ENCODE data around the gene ZNF474.

Gene ZNF474

GRCh38 chr5:122169350-122170103 lies 40.2 kb downstream of the ZNF474 start:
- Histone ChIP-seq H3K36me3 (ENCODE audit: control insufficient read depth in 2 of 2, insufficient read depth in 1 of 2, low read length in 2 of 2) (no peaks in the 10 kb centered on the region), H3K9me3 (ENCODE audit: control insufficient read depth, insufficient read depth, low read depth, low read length) (no peaks in the 10 kb centered on the region), H3K4me3 (ENCODE audit: low read depth, low read length) (no peak overlapping the region), H3K27ac (ENCODE audit: extremely low read depth, low read depth, low read length) (no peak overlapping the region), H3K4me1 (ENCODE audit: control insufficient read depth, insufficient read depth, low read length) (no peaks in the 10 kb centered on the region)
- POLR2A ChIA-PET, result no interaction called here
- CTCF ChIA-PET, result interaction anchor here (0.6 to 1.5 kb wide), 3 partner anchors 12 to 1343 kb away, joined by 3 to 5 read pairs (median 4); no protein-coding TSS in a partner anchor
- TF ChIP-seq, protein P1, sequence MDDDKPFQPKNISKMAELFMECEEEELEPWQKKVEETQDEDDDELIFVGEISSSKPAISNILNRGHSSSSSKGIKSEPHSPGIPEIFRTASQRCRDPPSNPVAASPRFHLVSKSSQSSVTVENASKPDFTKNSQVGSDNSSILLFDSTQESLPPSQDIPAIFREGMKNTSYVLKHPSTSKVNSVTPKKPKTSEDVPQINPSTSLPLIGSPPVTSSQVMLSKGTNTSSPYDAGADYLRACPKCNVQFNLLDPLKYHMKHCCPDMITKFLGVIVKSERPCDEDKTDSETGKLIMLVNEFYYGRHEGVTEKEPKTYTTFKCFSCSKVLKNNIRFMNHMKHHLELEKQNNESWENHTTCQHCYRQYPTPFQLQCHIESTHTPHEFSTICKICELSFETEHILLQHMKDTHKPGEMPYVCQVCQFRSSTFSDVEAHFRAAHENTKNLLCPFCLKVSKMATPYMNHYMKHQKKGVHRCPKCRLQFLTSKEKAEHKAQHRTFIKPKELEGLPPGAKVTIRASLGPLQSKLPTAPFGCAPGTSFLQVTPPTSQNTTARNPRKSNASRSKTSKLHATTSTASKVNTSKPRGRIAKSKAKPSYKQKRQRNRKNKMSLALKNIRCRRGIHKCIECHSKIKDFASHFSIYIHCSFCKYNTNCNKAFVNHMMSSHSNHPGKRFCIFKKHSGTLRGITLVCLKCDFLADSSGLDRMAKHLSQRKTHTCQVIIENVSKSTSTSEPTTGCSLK (tag by site-specific recombination; IDR thresholded peaks at IDR 0.05), result no peak
- TF ChIP-seq ZNF701 (tag by site-specific recombination; IDR thresholded peaks at IDR 0.05), result no peak
- no peak for TF ChIP-seq ZNF221 (tag by site-specific recombination; IDR thresholded peaks at IDR 0.05; ENCODE audit: borderline replicate concordance)
- TF ChIP-seq WT1 (tag by site-specific recombination; IDR thresholded peaks at IDR 0.05), result no peak

GRCh38 chr5:122170620-122171019 lies 41.3 kb downstream of the ZNF474 start:
- no peak for TF ChIP-seq ZNF513 (tag by site-specific recombination; IDR thresholded peaks at IDR 0.05)
- POLR2A ChIA-PET, result no interaction called here
- Histone ChIP-seq H3K36me3 (ENCODE audit: control insufficient read depth in 2 of 2, insufficient read depth in 1 of 2, low read length in 2 of 2) (no peaks in the 10 kb centered on the region), H3K27ac (ENCODE audit: extremely low read depth, low read depth, low read length) (no peak overlapping the region), H3K4me3 (ENCODE audit: low read depth, low read length) (no peak overlapping the region), H3K4me1 (ENCODE audit: control insufficient read depth, insufficient read depth, low read length) (no peaks in the 10 kb centered on the region), H3K9me3 (ENCODE audit: control insufficient read depth, insufficient read depth, low read depth, low read length) (no peaks in the 10 kb centered on the region)
- CTCF ChIA-PET, result interaction anchor here (0.7 to 1.5 kb wide), 5 partner anchors 11 to 392 kb away, joined by 3 to 7 read pairs (median 4); no protein-coding TSS in a partner anchor

DNA sequence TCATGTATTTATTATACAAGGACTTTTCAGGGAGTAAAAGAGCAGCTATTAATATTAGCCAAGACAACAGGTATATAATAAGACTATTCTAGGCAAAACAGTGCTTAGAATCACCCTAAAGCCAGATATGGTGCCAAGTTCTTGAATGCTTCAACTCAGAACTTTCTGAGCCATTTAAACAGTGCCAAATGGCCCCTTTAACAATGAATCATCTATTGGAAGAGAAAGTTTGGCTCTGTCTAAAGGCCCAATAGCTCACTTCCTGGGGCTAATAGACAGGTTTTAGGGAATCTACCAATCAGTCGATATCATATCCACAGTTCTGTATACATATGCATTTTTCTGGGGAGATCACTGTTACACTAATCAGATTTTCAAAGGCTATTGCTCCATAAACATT lies 42.9 kb downstream of the ZNF474 start:
- Histone ChIP-seq H3K36me3 (ENCODE audit: control insufficient read depth in 2 of 2, insufficient read depth in 1 of 2, low read length in 2 of 2) (no peaks in the 10 kb centered on the region), H3K4me3 (ENCODE audit: low read depth, low read length) (no peak overlapping the region), H3K9me3 (ENCODE audit: control insufficient read depth, insufficient read depth, low read depth, low read length) (no peaks in the 10 kb centered on the region), H3K4me1 (ENCODE audit: control insufficient read depth, insufficient read depth, low read length) (no peaks in the 10 kb centered on the region), H3K27ac (ENCODE audit: extremely low read depth, low read depth, low read length) (no peak overlapping the region)
- ChIA-PET CTCF (no interaction called here), POLR2A (no interaction called here)
- TF ChIP-seq ZNF416 (tag by site-specific recombination; IDR thresholded peaks at IDR 0.05) (no peak), ZNF626 (tag by site-specific recombination; IDR thresholded peaks at IDR 0.05) (no peak), ZNF138 (tag by site-specific recombination; IDR thresholded peaks at IDR 0.05; ENCODE audit: borderline replicate concordance) (no peak), SETDB1 (IDR thresholded peaks at IDR 0.05; ENCODE audit: insufficient read length, low read length) (no peak)
- TF ChIP-seq, protein P2, sequence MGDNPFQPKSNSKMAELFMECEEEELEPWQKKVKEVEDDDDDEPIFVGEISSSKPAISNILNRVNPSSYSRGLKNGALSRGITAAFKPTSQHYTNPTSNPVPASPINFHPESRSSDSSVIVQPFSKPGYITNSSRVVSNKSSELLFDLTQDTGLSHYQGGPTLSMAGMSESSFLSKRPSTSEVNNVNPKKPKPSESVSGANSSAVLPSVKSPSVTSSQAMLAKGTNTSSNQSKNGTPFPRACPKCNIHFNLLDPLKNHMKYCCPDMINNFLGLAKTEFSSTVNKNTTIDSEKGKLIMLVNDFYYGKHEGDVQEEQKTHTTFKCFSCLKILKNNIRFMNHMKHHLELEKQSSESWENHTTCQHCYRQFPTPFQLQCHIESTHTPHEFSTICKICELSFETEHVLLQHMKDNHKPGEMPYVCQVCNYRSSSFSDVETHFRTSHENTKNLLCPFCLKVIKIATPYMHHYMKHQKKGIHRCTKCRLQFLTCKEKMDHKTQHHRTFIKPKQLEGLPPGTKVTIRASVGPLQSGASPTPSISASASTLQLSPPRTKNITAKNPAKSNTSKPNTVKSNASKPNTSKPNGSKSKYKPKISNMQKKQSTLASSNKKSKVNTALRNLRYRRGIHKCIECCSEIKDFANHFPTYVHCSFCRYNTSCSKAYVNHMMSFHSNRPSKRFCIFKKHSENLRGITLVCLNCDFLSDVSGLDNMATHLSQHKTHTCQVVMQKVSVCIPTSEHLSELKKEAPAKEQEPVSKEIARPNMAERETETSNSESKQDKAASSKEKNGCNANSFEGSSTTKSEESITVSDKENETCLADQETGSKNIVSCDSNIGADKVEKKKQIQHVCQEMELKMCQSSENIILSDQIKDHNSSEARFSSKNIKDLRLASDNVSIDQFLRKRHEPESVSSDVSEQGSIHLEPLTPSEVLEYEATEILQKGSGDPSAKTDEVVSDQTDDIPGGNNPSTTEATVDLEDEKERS (tag by site-specific recombination; IDR thresholded peaks at IDR 0.05), result no peak

Data from HEK293 (cell line).